HEK293 (cell line): ENCODE data around the gene SFR1.

Experiments
- CTCF ChIA-PET: fragments of 350-600 bp; formaldehyde crosslinking; extraction: SDS; loops from one replicate; lab custom pipeline; 2021; ENCODE audit warnings: antibody characterized with exemption; lab: Yijun Ruan, JAX
- POLR2A ChIA-PET: fragments of 300-600 bp; formaldehyde crosslinking; extraction: SDS; loops from one replicate; lab custom pipeline; 2020; ENCODE audit warnings: antibody characterized with exemption, inconsistent platforms; lab: Yijun Ruan, JAX
- H3K27ac ChIP-seq: fragments of 200-500 bp; sonication (Bioruptor generic); 2 replicates; pipeline ENCODE4 v1.5.1; 2014; ENCODE audit warnings: low read depth, low read length, control low read depth, inconsistent platforms; ENCODE audit errors: extremely low read depth
- H3K36me3 ChIP-seq, 2 experiments: fragments of 200-500 bp in 1 of 2; sonication (Bioruptor generic) in 1 of 2; 1 replicate in 1 of 2; 2 replicates in 1 of 2; pipeline ENCODE4 v1.5.1; 2014 to 2017; ENCODE audit warnings: inconsistent platforms in 2 of 2, low read length in 2 of 2; ENCODE audit not compliant: control insufficient read depth in 2 of 2, insufficient read depth in 1 of 2
- H3K4me1 ChIP-seq: fragments of 200-500 bp; sonication (Bioruptor generic); 2 replicates; pipeline ENCODE4 v1.5.1; 2014; ENCODE audit warnings: mild to moderate bottlenecking, low read length, inconsistent platforms; ENCODE audit not compliant: control insufficient read depth, insufficient read depth
- H3K4me3 ChIP-seq: 2 replicates; pipeline ENCODE4 v1.5.1; 2011; ENCODE audit warnings: low read depth, mild to moderate bottlenecking, control low read depth, low read length, moderate library complexity
- H3K9me3 ChIP-seq: fragments of 200-500 bp; sonication (Bioruptor generic); 2 replicates; pipeline ENCODE4 v1.5.1; 2014; ENCODE audit warnings: low read depth, low read length, inconsistent platforms; ENCODE audit not compliant: control insufficient read depth, insufficient read depth
- GFI1B ChIP-seq: fragments of 450-650 bp; formaldehyde crosslinking; IDR thresholded peaks from 2 replicates; pipeline ENCODE4 v1.5.1; 2016; ENCODE audit warnings: missing biosample characterization, missing genetic modification characterization
- OVOL3 ChIP-seq: fragments of 450-650 bp; formaldehyde crosslinking; IDR thresholded peaks from 2 replicates; pipeline ENCODE4 v1.5.1; 2016; ENCODE audit warnings: missing biosample characterization, missing genetic modification characterization
- PRDM1 ChIP-seq: fragments of 450-650 bp; formaldehyde crosslinking; IDR thresholded peaks from 2 replicates; pipeline ENCODE4; 2016; ENCODE audit warnings: missing biosample characterization, missing genetic modification characterization
- RBAK ChIP-seq: fragments of 450-650 bp; formaldehyde crosslinking; IDR thresholded peaks from 2 replicates; pipeline ENCODE4 v1.5.1; 2016; ENCODE audit warnings: missing biosample characterization, missing genetic modification characterization
- SCRT1 ChIP-seq: fragments of 450-650 bp; formaldehyde crosslinking; IDR thresholded peaks from 2 replicates; pipeline ENCODE4 v1.5.1; 2016; ENCODE audit warnings: missing biosample characterization, missing genetic modification characterization, borderline replicate concordance
- SP2 ChIP-seq: fragments of 450-650 bp; formaldehyde crosslinking; IDR thresholded peaks from 2 replicates; pipeline ENCODE4 v1.5.1; 2016; ENCODE audit warnings: missing biosample characterization, missing genetic modification characterization
- ZBTB8A ChIP-seq: fragments of 450-650 bp; formaldehyde crosslinking; IDR thresholded peaks from 2 replicates; pipeline ENCODE4 v1.5.1; 2016; ENCODE audit warnings: missing biosample characterization, missing genetic modification characterization
- ZNF140 ChIP-seq: fragments of 450-650 bp; formaldehyde crosslinking; IDR thresholded peaks from 2 replicates; pipeline ENCODE4 v1.5.1; 2016; ENCODE audit warnings: missing biosample characterization, missing genetic modification characterization
- ZNF19 ChIP-seq: fragments of 450-650 bp; formaldehyde crosslinking; IDR thresholded peaks from 2 replicates; pipeline ENCODE4; 2016; ENCODE audit warnings: missing biosample characterization, missing genetic modification characterization, low read depth
- ZNF24 ChIP-seq: fragments of 450-650 bp; formaldehyde crosslinking; IDR thresholded peaks from 2 replicates; pipeline ENCODE4 v1.5.1; 2016; ENCODE audit warnings: missing biosample characterization, missing genetic modification characterization
- ZNF311 ChIP-seq: fragments of 450-650 bp; formaldehyde crosslinking; IDR thresholded peaks from 2 replicates; pipeline ENCODE4 v1.5.1; 2017; ENCODE audit warnings: missing biosample characterization, missing genetic modification characterization, borderline replicate concordance
- ZNF341 ChIP-seq: fragments of 450-650 bp; formaldehyde crosslinking; IDR thresholded peaks from 2 replicates; pipeline ENCODE4; 2016; ENCODE audit warnings: low read depth, missing biosample characterization, missing genetic modification characterization
- ZNF366 ChIP-seq: fragments of 450-650 bp; formaldehyde crosslinking; conservative IDR thresholded peaks from 2 replicates; pipeline ENCODE4 v1.5.1; 2016; ENCODE audit warnings: missing biosample characterization, missing genetic modification characterization
- ZNF404 ChIP-seq: fragments of 450-650 bp; formaldehyde crosslinking; IDR thresholded peaks from 2 replicates; pipeline ENCODE4 v1.5.1; 2017; ENCODE audit warnings: missing biosample characterization, missing genetic modification characterization
- ZNF530 ChIP-seq: fragments of 450-650 bp; formaldehyde crosslinking; IDR thresholded peaks from 2 replicates; pipeline ENCODE4 v1.5.1; 2016; ENCODE audit warnings: low read depth, missing biosample characterization, missing genetic modification characterization
- ZNF549 ChIP-seq: fragments of 450-650 bp; IDR thresholded peaks from 2 replicates; pipeline ENCODE4 v1.5.1; 2018; ENCODE audit warnings: missing biosample characterization, missing genetic modification characterization, mild to moderate bottlenecking, inconsistent platforms, moderate library complexity
- ZNF561 ChIP-seq: fragments of 450-650 bp; IDR thresholded peaks from 2 replicates; pipeline ENCODE4 v1.5.1; 2018; ENCODE audit warnings: missing biosample characterization, missing genetic modification characterization, borderline replicate concordance
- ZNF843 ChIP-seq: fragments of 450-650 bp; formaldehyde crosslinking; IDR thresholded peaks from 2 replicates; pipeline ENCODE4 v1.5.1; 2016; ENCODE audit warnings: missing biosample characterization, missing genetic modification characterization
- ZXDB ChIP-seq: fragments of 450-650 bp; formaldehyde crosslinking; IDR thresholded peaks from 2 replicates; pipeline ENCODE4 v1.5.1; 2016; ENCODE audit warnings: missing biosample characterization, missing genetic modification characterization
- TF ChIP-seq, protein P1 (sequence below): fragments of 450-650 bp; formaldehyde crosslinking; IDR thresholded peaks from 2 replicates; pipeline ENCODE4 v1.5.1; 2016; ENCODE audit warnings: missing biosample characterization, missing genetic modification characterization
- TF ChIP-seq, protein P2 (sequence below): fragments of 450-650 bp; formaldehyde crosslinking; conservative IDR thresholded peaks from 2 replicates; pipeline ENCODE4 v1.5.1; 2016; ENCODE audit warnings: low read depth, missing biosample characterization, missing genetic modification characterization
- TF ChIP-seq, protein P3 (sequence below): fragments of 450-650 bp; formaldehyde crosslinking; IDR thresholded peaks from 2 replicates; pipeline ENCODE4 v1.5.1; 2017; ENCODE audit warnings: missing biosample characterization, missing genetic modification characterization
- TF ChIP-seq, protein P4 (sequence below): fragments of 450-650 bp; formaldehyde crosslinking; IDR thresholded peaks from 2 replicates; pipeline ENCODE4 v1.5.1; 2016; ENCODE audit warnings: missing biosample characterization, missing genetic modification characterization
- TF ChIP-seq, protein P5 (sequence below): fragments of 450-650 bp; IDR thresholded peaks from 2 replicates; pipeline ENCODE4 v1.5.1; 2018; ENCODE audit warnings: missing biosample characterization, mild to moderate bottlenecking, missing genetic modification characterization
- TF ChIP-seq, protein P6 (sequence below): fragments of 450-650 bp; formaldehyde crosslinking; IDR thresholded peaks from 2 replicates; pipeline ENCODE4 v1.5.1; 2017; ENCODE audit warnings: missing biosample characterization, missing genetic modification characterization

SFR1 gene

DNA sequence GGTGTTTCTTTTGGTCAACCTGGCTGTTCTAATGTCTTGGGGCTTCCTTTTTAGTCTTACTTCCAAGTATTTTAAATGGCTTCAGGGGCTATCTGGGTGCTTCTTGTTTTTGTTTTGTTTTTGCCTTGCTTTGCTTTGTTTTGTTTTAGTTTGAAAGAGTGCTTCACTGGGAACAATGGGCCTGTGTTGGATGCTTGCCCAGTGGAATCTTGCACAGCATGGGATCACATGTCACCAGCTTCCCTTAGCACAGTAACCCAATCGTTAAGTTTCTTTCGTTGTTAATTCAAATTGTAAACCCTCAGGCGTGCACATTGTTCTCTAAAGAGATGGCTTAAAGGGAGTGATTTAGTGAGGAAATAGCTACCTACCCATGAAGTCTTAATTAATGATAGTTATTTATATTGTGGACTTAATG, 45.2 kb upstream of the SFR1 start:
- ChIA-PET POLR2A (interaction anchor here (1.7 kb wide), 1 partner anchor 44 kb away, joined by 4 read pairs; no protein-coding TSS in a partner anchor), CTCF (interaction anchor here (1.4 kb wide), 1 partner anchor 12 kb away, joined by 3 read pairs; no protein-coding TSS in a partner anchor)
- H3K4me3 ChIP-seq = no peak overlapping the region
- H3K4me1 ChIP-seq = peaks cover 28% of the 10 kb centered on the region
- H3K36me3 ChIP-seq = no peaks in the 10 kb centered on the region
- no peaks in the 10 kb centered on the region for H3K9me3 ChIP-seq
- H3K27ac ChIP-seq = peak overlapping the region; percentile 22; the same call in 1 of the 2 replicates
- TF ChIP-seq ZNF561 (tag by site-specific recombination) (0 out of 2 replicates have a peak, but pooled peaks have one; percentile 50), RBAK (tag by site-specific recombination) (no peak), ZNF366 (tag by site-specific recombination) (0 out of 2 replicates have a peak, but pooled peaks have one; percentile 17), ZNF19 (tag by site-specific recombination) (no peak), SCRT1 (tag by site-specific recombination) (peak; percentile 58; the same call in 1 of the 2 replicates), ZNF549 (no peak), ZNF311 (tag by site-specific recombination) (no peak), OVOL3 (tag by site-specific recombination) (0 out of 2 replicates have a peak, but pooled peaks have one; percentile 48), ZXDB (tag by site-specific recombination) (peak; percentile 58), ZNF843 (tag by site-specific recombination) (peak; percentile 85), ZNF404 (tag by site-specific recombination) (no peak), GFI1B (tag by site-specific recombination) (peak; percentile 73), ZNF140 (tag by site-specific recombination) (no peak), ZNF530 (no peak), ZNF341 (tag by site-specific recombination) (peak; percentile 45), ZNF24 (tag by site-specific recombination) (0 out of 2 replicates have a peak, but pooled peaks have one; percentile 44), SP2 (no peak), ZBTB8A (tag by site-specific recombination) (peak; percentile 37; the same call in 1 of the 2 replicates), PRDM1 (tag by site-specific recombination) (0 out of 2 replicates have a peak, but pooled peaks have one; percentile 24)
- TF ChIP-seq, protein P1, sequence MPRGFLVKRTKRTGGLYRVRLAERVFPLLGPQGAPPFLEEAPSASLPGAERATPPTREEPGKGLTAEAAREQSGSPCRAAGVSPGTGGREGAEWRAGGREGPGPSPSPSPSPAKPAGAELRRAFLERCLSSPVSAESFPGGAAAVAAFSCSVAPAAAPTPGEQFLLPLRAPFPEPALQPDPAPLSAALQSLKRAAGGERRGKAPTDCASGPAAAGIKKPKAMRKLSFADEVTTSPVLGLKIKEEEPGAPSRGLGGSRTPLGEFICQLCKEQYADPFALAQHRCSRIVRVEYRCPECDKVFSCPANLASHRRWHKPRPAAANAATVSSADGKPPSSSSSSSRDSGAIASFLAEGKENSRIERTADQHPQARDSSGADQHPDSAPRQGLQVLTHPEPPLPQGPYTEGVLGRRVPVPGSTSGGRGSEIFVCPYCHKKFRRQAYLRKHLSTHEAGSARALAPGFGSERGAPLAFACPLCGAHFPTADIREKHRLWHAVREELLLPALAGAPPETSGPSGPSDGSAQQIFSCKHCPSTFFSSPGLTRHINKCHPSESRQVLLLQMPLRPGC (tag by site-specific recombination) = peak; percentile 12; the same call in 1 of the 2 replicates
- TF ChIP-seq, protein P2, sequence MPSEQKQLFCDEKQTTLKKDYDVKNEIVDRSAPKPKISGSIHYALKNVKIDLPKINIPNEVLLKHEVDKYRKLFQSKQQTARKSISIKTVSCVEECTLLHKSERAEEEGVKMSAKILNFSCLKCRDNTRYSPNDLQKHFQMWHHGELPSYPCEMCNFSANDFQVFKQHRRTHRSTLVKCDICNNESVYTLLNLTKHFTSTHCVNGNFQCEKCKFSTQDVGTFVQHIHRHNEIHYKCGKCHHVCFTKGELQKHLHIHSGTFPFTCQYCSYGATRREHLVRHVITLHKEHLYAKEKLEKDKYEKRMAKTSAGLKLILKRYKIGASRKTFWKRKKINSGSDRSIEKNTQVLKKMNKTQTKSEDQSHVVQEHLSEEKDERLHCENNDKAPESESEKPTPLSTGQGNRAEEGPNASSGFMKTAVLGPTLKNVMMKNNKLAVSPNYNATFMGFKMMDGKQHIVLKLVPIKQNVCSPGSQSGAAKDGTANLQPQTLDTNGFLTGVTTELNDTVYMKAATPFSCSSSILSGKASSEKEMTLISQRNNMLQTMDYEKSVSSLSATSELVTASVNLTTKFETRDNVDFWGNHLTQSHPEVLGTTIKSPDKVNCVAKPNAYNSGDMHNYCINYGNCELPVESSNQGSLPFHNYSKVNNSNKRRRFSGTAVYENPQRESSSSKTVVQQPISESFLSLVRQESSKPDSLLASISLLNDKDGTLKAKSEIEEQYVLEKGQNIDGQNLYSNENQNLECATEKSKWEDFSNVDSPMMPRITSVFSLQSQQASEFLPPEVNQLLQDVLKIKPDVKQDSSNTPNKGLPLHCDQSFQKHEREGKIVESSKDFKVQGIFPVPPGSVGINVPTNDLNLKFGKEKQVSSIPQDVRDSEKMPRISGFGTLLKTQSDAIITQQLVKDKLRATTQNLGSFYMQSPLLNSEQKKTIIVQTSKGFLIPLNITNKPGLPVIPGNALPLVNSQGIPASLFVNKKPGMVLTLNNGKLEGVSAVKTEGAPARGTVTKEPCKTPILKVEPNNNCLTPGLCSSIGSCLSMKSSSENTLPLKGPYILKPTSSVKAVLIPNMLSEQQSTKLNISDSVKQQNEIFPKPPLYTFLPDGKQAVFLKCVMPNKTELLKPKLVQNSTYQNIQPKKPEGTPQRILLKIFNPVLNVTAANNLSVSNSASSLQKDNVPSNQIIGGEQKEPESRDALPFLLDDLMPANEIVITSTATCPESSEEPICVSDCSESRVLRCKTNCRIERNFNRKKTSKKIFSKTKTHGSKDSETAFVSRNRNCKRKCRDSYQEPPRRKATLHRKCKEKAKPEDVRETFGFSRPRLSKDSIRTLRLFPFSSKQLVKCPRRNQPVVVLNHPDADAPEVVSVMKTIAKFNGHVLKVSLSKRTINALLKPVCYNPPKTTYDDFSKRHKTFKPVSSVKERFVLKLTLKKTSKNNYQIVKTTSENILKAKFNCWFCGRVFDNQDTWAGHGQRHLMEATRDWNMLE (tag by site-specific recombination) = no peak
- TF ChIP-seq, protein P3, sequence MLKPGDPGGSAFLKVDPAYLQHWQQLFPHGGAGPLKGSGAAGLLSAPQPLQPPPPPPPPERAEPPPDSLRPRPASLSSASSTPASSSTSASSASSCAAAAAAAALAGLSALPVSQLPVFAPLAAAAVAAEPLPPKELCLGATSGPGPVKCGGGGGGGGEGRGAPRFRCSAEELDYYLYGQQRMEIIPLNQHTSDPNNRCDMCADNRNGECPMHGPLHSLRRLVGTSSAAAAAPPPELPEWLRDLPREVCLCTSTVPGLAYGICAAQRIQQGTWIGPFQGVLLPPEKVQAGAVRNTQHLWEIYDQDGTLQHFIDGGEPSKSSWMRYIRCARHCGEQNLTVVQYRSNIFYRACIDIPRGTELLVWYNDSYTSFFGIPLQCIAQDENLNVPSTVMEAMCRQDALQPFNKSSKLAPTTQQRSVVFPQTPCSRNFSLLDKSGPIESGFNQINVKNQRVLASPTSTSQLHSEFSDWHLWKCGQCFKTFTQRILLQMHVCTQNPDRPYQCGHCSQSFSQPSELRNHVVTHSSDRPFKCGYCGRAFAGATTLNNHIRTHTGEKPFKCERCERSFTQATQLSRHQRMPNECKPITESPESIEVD (tag by site-specific recombination) = peak; percentile 60
- TF ChIP-seq, protein P4, sequence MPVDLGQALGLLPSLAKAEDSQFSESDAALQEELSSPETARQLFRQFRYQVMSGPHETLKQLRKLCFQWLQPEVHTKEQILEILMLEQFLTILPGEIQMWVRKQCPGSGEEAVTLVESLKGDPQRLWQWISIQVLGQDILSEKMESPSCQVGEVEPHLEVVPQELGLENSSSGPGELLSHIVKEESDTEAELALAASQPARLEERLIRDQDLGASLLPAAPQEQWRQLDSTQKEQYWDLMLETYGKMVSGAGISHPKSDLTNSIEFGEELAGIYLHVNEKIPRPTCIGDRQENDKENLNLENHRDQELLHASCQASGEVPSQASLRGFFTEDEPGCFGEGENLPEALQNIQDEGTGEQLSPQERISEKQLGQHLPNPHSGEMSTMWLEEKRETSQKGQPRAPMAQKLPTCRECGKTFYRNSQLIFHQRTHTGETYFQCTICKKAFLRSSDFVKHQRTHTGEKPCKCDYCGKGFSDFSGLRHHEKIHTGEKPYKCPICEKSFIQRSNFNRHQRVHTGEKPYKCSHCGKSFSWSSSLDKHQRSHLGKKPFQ (tag by site-specific recombination) = 0 out of 2 replicates have a peak, but pooled peaks have one; percentile 39
- TF ChIP-seq, protein P5, sequence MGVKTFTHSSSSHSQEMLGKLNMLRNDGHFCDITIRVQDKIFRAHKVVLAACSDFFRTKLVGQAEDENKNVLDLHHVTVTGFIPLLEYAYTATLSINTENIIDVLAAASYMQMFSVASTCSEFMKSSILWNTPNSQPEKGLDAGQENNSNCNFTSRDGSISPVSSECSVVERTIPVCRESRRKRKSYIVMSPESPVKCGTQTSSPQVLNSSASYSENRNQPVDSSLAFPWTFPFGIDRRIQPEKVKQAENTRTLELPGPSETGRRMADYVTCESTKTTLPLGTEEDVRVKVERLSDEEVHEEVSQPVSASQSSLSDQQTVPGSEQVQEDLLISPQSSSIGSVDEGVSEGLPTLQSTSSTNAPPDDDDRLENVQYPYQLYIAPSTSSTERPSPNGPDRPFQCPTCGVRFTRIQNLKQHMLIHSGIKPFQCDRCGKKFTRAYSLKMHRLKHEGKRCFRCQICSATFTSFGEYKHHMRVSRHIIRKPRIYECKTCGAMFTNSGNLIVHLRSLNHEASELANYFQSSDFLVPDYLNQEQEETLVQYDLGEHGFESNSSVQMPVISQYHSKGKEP (tag by site-specific recombination) = peak; percentile 41; the same call in 1 of the 2 replicates
- TF ChIP-seq, protein P6, sequence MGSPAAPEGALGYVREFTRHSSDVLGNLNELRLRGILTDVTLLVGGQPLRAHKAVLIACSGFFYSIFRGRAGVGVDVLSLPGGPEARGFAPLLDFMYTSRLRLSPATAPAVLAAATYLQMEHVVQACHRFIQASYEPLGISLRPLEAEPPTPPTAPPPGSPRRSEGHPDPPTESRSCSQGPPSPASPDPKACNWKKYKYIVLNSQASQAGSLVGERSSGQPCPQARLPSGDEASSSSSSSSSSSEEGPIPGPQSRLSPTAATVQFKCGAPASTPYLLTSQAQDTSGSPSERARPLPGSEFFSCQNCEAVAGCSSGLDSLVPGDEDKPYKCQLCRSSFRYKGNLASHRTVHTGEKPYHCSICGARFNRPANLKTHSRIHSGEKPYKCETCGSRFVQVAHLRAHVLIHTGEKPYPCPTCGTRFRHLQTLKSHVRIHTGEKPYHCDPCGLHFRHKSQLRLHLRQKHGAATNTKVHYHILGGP (tag by site-specific recombination) = peak; percentile 36; the same call in 1 of the 2 replicates
